IMR-90 (cell line): ENCODE measurements around the gene SIPA1.
"Not testable (repeated sequence)": the region's sequence is repeated elsewhere in the genome, so short reads cannot be mapped to it uniquely, and the experiment has no call there.

ENCODE experiments used
- CTCF ChIP-seq: conservative IDR thresholded peaks from 2 replicates; pipeline ENCODE4 v1.5.1; 2012; ENCODE audit warnings: mild to moderate bottlenecking, low read depth, low read length, improper control_type of control experiment
- MAZ ChIP-seq: IDR thresholded peaks from 2 replicates; pipeline ENCODE4 v1.6.1; 2012; ENCODE audit warnings: low read depth, mild to moderate bottlenecking, low read length, improper control_type of control experiment, moderate library complexity, borderline replicate concordance
- MXI1 ChIP-seq: IDR thresholded peaks from 2 replicates; pipeline ENCODE4 v1.6.1; 2012; ENCODE audit warnings: low read depth, mild to moderate bottlenecking, low read length, moderate library complexity, borderline replicate concordance
- POLR2A ChIP-seq: IDR thresholded peaks from 2 replicates; pipeline ENCODE4 v1.6.1; 2012; ENCODE audit warnings: mild to moderate bottlenecking, low read depth, low read length
- RAD21 ChIP-seq: IDR thresholded peaks from 2 replicates; pipeline ENCODE4 v1.6.1; 2012; ENCODE audit warnings: low read length, improper control_type of control experiment
- RCOR1 ChIP-seq: IDR thresholded peaks from 2 replicates; pipeline ENCODE4 v1.6.1; 2012; ENCODE audit warnings: mild to moderate bottlenecking, low read length, improper control_type of control experiment; ENCODE audit not compliant: insufficient replicate concordance
- RFX5 ChIP-seq: IDR thresholded peaks from 2 replicates; pipeline ENCODE4 v1.8.0; 2012; ENCODE audit warnings: low read depth, mild to moderate bottlenecking, low read length, moderate library complexity

DNA sequence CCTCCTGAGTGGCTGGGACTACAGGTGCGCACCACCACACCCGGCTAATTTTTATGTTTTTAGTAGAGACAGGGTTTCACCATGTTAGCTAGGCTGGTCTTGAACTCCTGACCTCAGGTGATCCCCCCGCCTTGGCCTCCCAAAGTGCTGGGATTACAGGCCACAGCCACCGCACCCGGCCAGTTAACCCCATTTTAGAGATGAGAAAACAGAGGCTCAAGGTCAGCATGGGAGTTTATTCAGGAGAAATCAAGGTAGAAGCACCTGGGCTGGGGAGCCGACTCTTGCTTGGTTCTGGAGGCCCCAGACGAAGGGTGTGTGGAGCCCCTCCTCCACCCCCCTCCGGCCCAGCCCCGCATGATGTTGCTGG is 1.3 kb downstream of the SIPA1 start:
- not testable (repeated sequence) for TF ChIP-seq MAZ, CTCF, POLR2A, RFX5, RAD21, MXI1, RCOR1
